Embryonic facial prominence (tissue), 1 donor: ENCODE measurements around the gene SUCO.
"Not testable (repeated sequence)": the region's sequence is repeated elsewhere in the genome, so short reads cannot be mapped to it uniquely, and the experiment has no call there.

Source experiments
- DNase-seq: peaks from one replicate; pipeline ENCODE4 v3.0.0-alpha.2; 2016; ENCODE audit errors: extremely low spot score

SUCO gene

GRCh38 chr1:172532700-172533512 is at the start of gene SUCO:
SUCO (plus strand) TSS chr1:172533150; CDS start chr1:172533436, 286 bp downstream.
- DNase-seq: peak; percentile 97

GRCh38 chr1:172483448-172483847 is 49.5 kb upstream of the SUCO start:
- no peak for DNase-seq

GRCh38 chr1:172484252-172484651 is 48.7 kb upstream of the SUCO start:
- DNase-seq: no peak

- no peak for DNase-seq
These were observed 47.3 kb upstream of the SUCO start for GRCh38 chr1:172485626-172486025.

GRCh38 chr1:172486805-172487454 is 46.0 kb upstream of the SUCO start:
- DNase-seq: no peak

- no peak for DNase-seq
These were observed 45.4 kb upstream of the SUCO start for GRCh38 chr1:172487550-172487949.

GRCh38 chr1:172488393-172488792 is 44.6 kb upstream of the SUCO start:
- no peak for DNase-seq

- no peak for DNase-seq
These were observed 43.1 kb upstream of the SUCO start for GRCh38 chr1:172489847-172490246.

GRCh38 chr1:172492421-172492820 is 40.5 kb upstream of the SUCO start:
- no peak for DNase-seq

- no peak for DNase-seq
These were observed 38.8 kb upstream of the SUCO start for GRCh38 chr1:172494166-172494565.

GRCh38 chr1:172496127-172496526 is 36.8 kb upstream of the SUCO start:
- not testable (repeated sequence) for DNase-seq

GRCh38 chr1:172496678-172497077 is 36.3 kb upstream of the SUCO start:
- DNase-seq: no peak

- no peak for DNase-seq
These were observed 35.7 kb upstream of the SUCO start for GRCh38 chr1:172497230-172497629.

GRCh38 chr1:172498857-172499256 is 34.1 kb upstream of the SUCO start:
- DNase-seq: no peak

- DNase-seq: no peak
These were observed 33.3 kb upstream of the SUCO start for GRCh38 chr1:172499636-172500141.

GRCh38 chr1:172500207-172500606 is 32.7 kb upstream of the SUCO start:
- no peak for DNase-seq

- no peak for DNase-seq
These were observed 25.2 kb upstream of the SUCO start for GRCh38 chr1:172507741-172508140.

GRCh38 chr1:172510479-172510878 is 22.5 kb upstream of the SUCO start:
- no peak for DNase-seq

GRCh38 chr1:172512591-172512990 is 20.4 kb upstream of the SUCO start:
- DNase-seq: no peak

- DNase-seq: no peak
These were observed 19.5 kb upstream of the SUCO start for GRCh38 chr1:172513479-172513878.

- DNase-seq: no peak
These were observed 18.8 kb upstream of the SUCO start for GRCh38 chr1:172514108-172514507.

GRCh38 chr1:172515436-172515835 is 17.5 kb upstream of the SUCO start:
- DNase-seq: no peak

GRCh38 chr1:172515927-172516326 is 17.0 kb upstream of the SUCO start:
- no peak for DNase-seq
